MCF 10A (cell line): ENCODE results near the gene WWTR1. TPM values are rescaled to one million over a fixed set of nuclear protein-coding genes. Genes with fewer than 3 reads are reported as not detected.

Experiments
- BruUV-seq: library from RNA; stranded (reverse); fragments of 400-500 nt; replicated peaks from 2 replicates; lab custom pipeline; 2021; lab: Mats Ljungman, UMichigan
- CTCF ChIA-PET: fragments of 300-600 bp; sonication (Branson Sonifier 250); formaldehyde crosslinking; extraction: SDS; loops from one replicate; lab custom pipeline; 2021; ENCODE audit warnings: antibody characterized with exemption, inconsistent platforms; lab: Yijun Ruan, JAX
- POLR2A ChIA-PET: fragments of 300-600, 350-650 bp; sonication (Branson Sonifier 250); formaldehyde crosslinking; extraction: SDS; loops from one replicate; lab custom pipeline; 2020; ENCODE audit warnings: antibody characterized with exemption, inconsistent platforms; lab: Yijun Ruan, JAX
- DNase-seq: peaks from one replicate; pipeline ENCODE4 v3.0.0-alpha.2; 2018; ENCODE audit not compliant: unreplicated experiment
- H3K27ac Mint-ChIP-seq: one replicate; pipeline ENCODE4 v1.8.0; 2022; ENCODE audit warnings: mild to moderate bottlenecking, low read depth, mixed read lengths; ENCODE audit not compliant: unreplicated experiment
- H3K27me3 Mint-ChIP-seq: one replicate; pipeline ENCODE4 v1.8.0; 2022; ENCODE audit warnings: mixed read lengths; ENCODE audit not compliant: insufficient read depth, unreplicated experiment
- H3K36me3 Mint-ChIP-seq: one replicate; pipeline ENCODE4 v1.8.0; 2022; ENCODE audit warnings: mild to moderate bottlenecking, moderate library complexity, mixed read lengths; ENCODE audit not compliant: insufficient read depth, unreplicated experiment
- H3K4me1 Mint-ChIP-seq: one replicate; pipeline ENCODE4 v1.8.0; 2022; ENCODE audit warnings: mixed read lengths; ENCODE audit not compliant: insufficient read depth, unreplicated experiment
- H3K4me3 Mint-ChIP-seq: one replicate; pipeline ENCODE4 v1.8.0; 2022; ENCODE audit warnings: mild to moderate bottlenecking, moderate library complexity, mixed read lengths; ENCODE audit not compliant: unreplicated experiment
- H3K9me3 Mint-ChIP-seq: one replicate; pipeline ENCODE4 v1.8.0; 2022; ENCODE audit warnings: mixed read lengths; ENCODE audit not compliant: unreplicated experiment
- CTCF ChIP-seq: fragments of 200-600 bp; IDR thresholded peaks from one replicate; pipeline ENCODE4 v1.8.0; 2022; ENCODE audit warnings: antibody characterized with exemption, mild to moderate bottlenecking; ENCODE audit not compliant: unreplicated experiment
- intact Hi-C: fragments of 100-400 bp; cut with micrococcal nuclease; formaldehyde crosslinking; loops from 2 replicates; pipeline ENCODE4 v1.14.1; 2022
- total RNA-seq: library from RNA; stranded (reverse); gene quantifications from 2 replicates; pipeline ENCODE4 v1.2.3, GENCODE V29; 2022

WWTR1 gene
- total RNA-seq, 1 experiment from 2014 or later = 52.9 TPM

- H3K36me3 Mint-ChIP-seq = peaks cover 11% of the 10 kb centered on the region
Observed at GRCh38 chr3:149575213-149575960, 82.4 kb downstream of the WWTR1 start.

GRCh38 chr3:149572796-149573414 is 84.9 kb downstream of the WWTR1 start:
- peak; percentile 68 for DNase-seq
- H3K27me3 Mint-ChIP-seq = no peaks in the 10 kb centered on the region
- no peak for TF ChIP-seq CTCF
- ChIA-PET POLR2A (interaction anchor here (0.5 to 6.3 kb wide), 7 partner anchors 11 to 88 kb away, joined by 3 to 83 read pairs (median 4); partner anchors contain the start of gene WWTR1), CTCF (interaction anchor here (0.5 to 2.9 kb wide), 9 partner anchors 14 to 179 kb away, joined by 3 to 18 read pairs (median 5); partner anchors contain the start of genes COMMD2 and WWTR1)
- H3K27ac Mint-ChIP-seq = peak overlapping the region; percentile 63
- intact Hi-C loops = loop anchor here (10.0 kb wide), 1 partner anchor 198 kb away; the partner anchor contains the start of gene TM4SF1
- no peak overlapping the region for H3K4me3 Mint-ChIP-seq
- no peaks in the 10 kb centered on the region for H3K9me3 Mint-ChIP-seq
- peaks cover 49% of the 10 kb centered on the region for H3K4me1 Mint-ChIP-seq
- peaks cover 11% of the 10 kb centered on the region for H3K36me3 Mint-ChIP-seq
- BruUV-seq = no TSS peak

More at GRCh38 chr3:149575213-149575960, 82.4 kb downstream of the WWTR1 start:
- DNase-seq = peak; percentile 93
- peak overlapping the region; percentile 77 for H3K27ac Mint-ChIP-seq
- intact Hi-C loops = loop anchor here (10.0 kb wide), 1 partner anchor 201 kb away; the partner anchor contains the start of gene TM4SF1
- POLR2A ChIA-PET = interaction anchor here (0.6 to 2.8 kb wide), 14 partner anchors 8 to 238 kb away, joined by 3 to 42 read pairs (median 4); partner anchors contain the start of genes COMMD2, RNF13 and WWTR1
- TSS peak; percentile 73 for BruUV-seq
- H3K9me3 Mint-ChIP-seq = no peaks in the 10 kb centered on the region
- H3K4me1 Mint-ChIP-seq = peaks cover 64% of the 10 kb centered on the region
- H3K4me3 Mint-ChIP-seq = peak overlapping the region; percentile 55
- no peak for TF ChIP-seq CTCF
- CTCF ChIA-PET = interaction anchor here (0.6 to 2.0 kb wide), 9 partner anchors 9 to 233 kb away, joined by 3 to 18 read pairs (median 4); partner anchors contain the start of gene WWTR1
- H3K27me3 Mint-ChIP-seq = no peaks in the 10 kb centered on the region

DNA sequence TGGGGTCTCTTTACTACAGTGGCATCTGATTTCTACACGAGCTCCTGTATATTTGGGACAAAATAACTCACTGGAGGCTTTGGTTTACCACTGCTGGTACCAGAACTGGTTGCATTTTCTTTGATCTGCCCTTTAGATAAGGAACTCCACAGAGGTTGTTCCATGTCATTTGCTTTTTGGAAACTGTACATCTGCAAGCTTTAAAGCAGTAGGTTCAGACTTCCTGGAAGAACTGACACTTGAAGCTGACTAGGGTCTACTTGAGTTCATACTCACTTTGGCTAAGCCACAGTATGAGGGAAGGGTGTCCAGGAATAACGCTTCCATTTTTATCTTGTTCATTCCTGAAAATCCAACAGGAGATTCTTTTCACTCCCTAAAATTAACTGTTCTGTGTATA is 86.4 kb downstream of the WWTR1 start:
- POLR2A ChIA-PET = interaction anchor here (0.6 to 6.3 kb wide), 4 partner anchors 9 to 271 kb away, joined by 4 to 83 read pairs (median 14); partner anchors contain the start of gene WWTR1
- Mint-ChIP-seq H3K4me1 (peaks cover 47% of the 10 kb centered on the region), H3K4me3 (no peak overlapping the region), H3K27ac (no peak overlapping the region), H3K27me3 (no peaks in the 10 kb centered on the region), H3K9me3 (no peaks in the 10 kb centered on the region), H3K36me3 (peaks cover 11% of the 10 kb centered on the region)
- no TSS peak for BruUV-seq
- intact Hi-C loops = loop anchor here (10.0 kb wide), 1 partner anchor 197 kb away; the partner anchor contains the start of gene TM4SF1
- DNase-seq = no peak
- CTCF ChIA-PET = interaction anchor here (0.6 to 6.4 kb wide), 8 partner anchors 9 to 157 kb away, joined by 3 to 80 read pairs (median 12); partner anchors contain the start of gene WWTR1
- no peak for TF ChIP-seq CTCF
